Prostate gland (tissue), 2 donors: Measurements from ENCODE around the gene KLHL3. TPM values are rescaled to one million over a fixed set of nuclear protein-coding genes. Genes with fewer than 3 reads are reported as not detected.

ENCODE experiments used
- DNase-seq: peaks from one replicate; pipeline ENCODE4 v3.0.0-alpha.2; 2019; ENCODE audit warnings: low spot score
- H3K27ac ChIP-seq, 2 donors: fragments of 200-600 bp; sonication (generic); 2 replicates each; pipeline ENCODE4 v1.5.1; 2017 to 2019
- H3K27me3 ChIP-seq: fragments of 200-600 bp; sonication (generic); replicated peaks from 2 replicates; pipeline ENCODE4 v1.5.1; 2019; ENCODE audit not compliant: insufficient read depth
- H3K36me3 ChIP-seq, 2 donors: fragments of 200-600 bp; sonication (generic); 1 replicate in 1 of 2; 2 replicates in 1 of 2; pipeline versions ENCODE4 v1.5.1 to v1.8.1; 2017 to 2019
- H3K4me1 ChIP-seq: fragments of 200-600 bp; sonication (generic); replicated peaks from 2 replicates; pipeline ENCODE4 v1.5.1; 2019
- H3K4me3 ChIP-seq, 2 donors: fragments of 200-600 bp; sonication (generic); 2 replicates each; pipeline ENCODE4 v1.5.1; 2017 to 2019
- H3K9me3 ChIP-seq: fragments of 200-600 bp; sonication (generic); 2 replicates; pipeline ENCODE4 v1.5.1; 2017
- POLR2A ChIP-seq: fragments of 450-650 bp; IDR thresholded peaks from one replicate; pipeline ENCODE4 v1.6.1; 2016; ENCODE audit warnings: antibody characterized with exemption, mild to moderate bottlenecking
- POLR2AphosphoS5 ChIP-seq: sonication (generic); formaldehyde crosslinking; IDR thresholded peaks from one replicate; pipeline ENCODE4 v1.6.1; 2017; ENCODE audit warnings: antibody characterized with exemption
- WGBS: methylation state at CpG from one replicate; pipeline ENCODE4 v1.1.5; 2018; 5-methylcytosine and 5-hydroxymethylcytosine counted together
- intact Hi-C: fragments of 100-400 bp; cut with DNase I; formaldehyde crosslinking; loops from one replicate; pipeline ENCODE4 v1.14.2; 2022
- total RNA-seq, 2 donors: library from RNA; depleted of rRNA; stranded (reverse); fragments of >200 nt; gene quantifications; one replicate each; pipeline ENCODE4 v1.1.0, GENCODE V29; 2016
- TF ChIP-seq, protein P1 (sequence below), 4 experiments: fragments of 200-600 bp in 2 of 4; fragments of 450-650 bp in 2 of 4; sonication (generic) in 2 of 4; IDR thresholded peaks; 1 replicate in 3 of 4; 2 replicates in 1 of 4; pipeline ENCODE4 v1.5.1; 2016 to 2019; ENCODE audit warnings: antibody characterized with exemption in 4 of 4, mild to moderate bottlenecking in 2 of 4, moderate library complexity in 2 of 4

KLHL3 gene
- total RNA-seq, 2 donors from 2014 or later = 1.8 to 14.0 TPM

DNA sequence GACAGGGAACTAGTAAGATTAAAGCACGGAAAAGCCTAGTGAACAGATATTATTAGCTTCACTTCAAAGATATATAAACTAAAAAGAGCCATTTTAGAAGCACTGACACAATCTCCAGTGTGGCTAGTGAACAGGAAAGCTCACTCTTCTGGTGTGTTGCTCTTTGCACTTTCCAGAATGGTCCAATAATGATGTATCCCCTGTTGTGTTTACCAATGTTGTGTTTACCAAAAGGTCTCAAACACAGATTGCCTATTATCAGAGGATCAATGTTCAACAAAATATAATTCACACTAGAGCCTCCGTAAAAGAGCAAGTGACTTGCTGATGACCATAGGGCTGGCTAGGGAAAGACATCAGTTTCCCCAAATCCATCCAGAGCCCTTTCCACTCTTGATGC lies 11.6 kb downstream of the KLHL3 start:
- H3K27me3 ChIP-seq = no peaks in the 10 kb centered on the region
- H3K4me1 ChIP-seq = no peaks in the 10 kb centered on the region
- DNase-seq = no peak
- 94% methylated on average over 2 of the region's 2 CpGs for WGBS
- H3K27ac ChIP-seq = no peak overlapping the region
- H3K9me3 ChIP-seq = no peaks in the 10 kb centered on the region
- no peaks in the 10 kb centered on the region for H3K36me3 ChIP-seq
- intact Hi-C loops = no loop called here
- no peak overlapping the region for H3K4me3 ChIP-seq
- TF ChIP-seq POLR2A (no peak), POLR2AphosphoS5 (no peak)
- TF ChIP-seq, protein P1, sequence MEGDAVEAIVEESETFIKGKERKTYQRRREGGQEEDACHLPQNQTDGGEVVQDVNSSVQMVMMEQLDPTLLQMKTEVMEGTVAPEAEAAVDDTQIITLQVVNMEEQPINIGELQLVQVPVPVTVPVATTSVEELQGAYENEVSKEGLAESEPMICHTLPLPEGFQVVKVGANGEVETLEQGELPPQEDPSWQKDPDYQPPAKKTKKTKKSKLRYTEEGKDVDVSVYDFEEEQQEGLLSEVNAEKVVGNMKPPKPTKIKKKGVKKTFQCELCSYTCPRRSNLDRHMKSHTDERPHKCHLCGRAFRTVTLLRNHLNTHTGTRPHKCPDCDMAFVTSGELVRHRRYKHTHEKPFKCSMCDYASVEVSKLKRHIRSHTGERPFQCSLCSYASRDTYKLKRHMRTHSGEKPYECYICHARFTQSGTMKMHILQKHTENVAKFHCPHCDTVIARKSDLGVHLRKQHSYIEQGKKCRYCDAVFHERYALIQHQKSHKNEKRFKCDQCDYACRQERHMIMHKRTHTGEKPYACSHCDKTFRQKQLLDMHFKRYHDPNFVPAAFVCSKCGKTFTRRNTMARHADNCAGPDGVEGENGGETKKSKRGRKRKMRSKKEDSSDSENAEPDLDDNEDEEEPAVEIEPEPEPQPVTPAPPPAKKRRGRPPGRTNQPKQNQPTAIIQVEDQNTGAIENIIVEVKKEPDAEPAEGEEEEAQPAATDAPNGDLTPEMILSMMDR (IDR thresholded peaks at IDR 0.05) = no peak

DNA sequence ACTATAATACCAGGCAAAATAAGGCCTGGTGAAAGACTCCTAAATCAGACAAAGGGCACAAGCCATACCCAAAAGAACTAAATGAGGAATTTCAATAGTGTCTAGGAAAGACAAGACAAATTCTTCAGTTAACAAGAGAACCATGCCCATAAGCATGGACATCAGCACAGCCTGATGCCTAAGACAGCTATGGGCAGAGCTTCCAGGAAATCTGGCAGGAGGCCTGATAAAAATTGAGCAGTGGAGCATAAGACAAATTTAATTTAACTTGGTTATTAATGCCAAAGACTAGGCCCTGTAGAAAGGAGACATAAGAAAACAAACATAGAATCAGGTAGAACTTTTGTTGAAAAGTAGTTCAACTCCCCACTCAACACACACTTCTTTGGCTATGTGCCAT lies 17.3 kb downstream of the KLHL3 start:
- no peaks in the 10 kb centered on the region for H3K9me3 ChIP-seq
- no peaks in the 10 kb centered on the region for H3K27me3 ChIP-seq
- no peak overlapping the region for H3K4me3 ChIP-seq
- H3K4me1 ChIP-seq = no peaks in the 10 kb centered on the region
- no peaks in the 10 kb centered on the region for H3K36me3 ChIP-seq
- intact Hi-C loops = no loop called here
- DNase-seq = no peak
- TF ChIP-seq, protein P1 (IDR thresholded peaks at IDR 0.05) = no peak
- no peak for TF ChIP-seq POLR2AphosphoS5
- TF ChIP-seq POLR2A = no peak
- H3K27ac ChIP-seq = no peak overlapping the region

DNA sequence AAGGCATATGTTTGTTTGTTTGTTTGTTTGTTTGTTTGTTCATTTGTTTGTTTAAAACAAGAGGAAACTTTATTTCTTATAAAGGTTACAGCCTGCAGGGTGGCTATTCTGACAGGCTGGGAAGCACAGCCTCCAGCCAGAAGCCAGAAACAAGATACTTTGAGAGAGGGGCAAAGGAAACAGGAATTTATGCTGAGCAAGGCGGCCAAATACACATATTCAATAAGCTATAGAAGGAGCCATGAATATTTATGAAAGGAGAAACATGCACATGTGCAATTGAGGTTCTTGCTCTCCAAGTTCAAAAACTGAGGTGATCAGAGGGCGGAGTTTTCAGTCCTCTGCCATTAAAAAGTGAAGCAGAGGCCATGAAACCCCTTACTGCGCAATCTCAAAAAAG lies 19.6 kb downstream of the KLHL3 start:
- TF ChIP-seq, protein P1 (IDR thresholded peaks at IDR 0.05) = no peak
- TF ChIP-seq POLR2AphosphoS5 (no peak), POLR2A (no peak)

DNA sequence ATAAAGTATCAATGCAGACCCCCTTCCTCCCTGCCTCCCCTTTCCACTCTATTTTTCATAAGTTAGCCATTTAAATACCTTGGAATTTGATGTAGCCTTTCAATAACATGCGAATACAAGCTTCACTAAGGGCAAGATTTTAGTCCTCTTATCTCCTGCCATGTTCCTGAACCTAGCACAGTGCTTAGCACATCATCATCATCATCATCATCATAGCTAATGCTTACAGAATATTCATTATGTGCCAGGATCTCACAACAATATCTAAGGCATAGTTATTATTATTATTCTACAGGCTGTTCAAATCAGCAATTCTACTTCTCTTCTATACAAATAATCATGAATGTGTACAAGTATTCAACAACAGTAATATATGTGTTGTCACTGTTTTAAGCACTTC lies 20.4 kb downstream of the KLHL3 start:
- intact Hi-C loops = no loop called here
- no peak for DNase-seq
- no peaks in the 10 kb centered on the region for H3K27me3 ChIP-seq
- TF ChIP-seq POLR2A = no peak
- no peak for TF ChIP-seq POLR2AphosphoS5
- TF ChIP-seq, protein P1 (IDR thresholded peaks at IDR 0.05) = no peak
- no peak overlapping the region for H3K27ac ChIP-seq
- no peaks in the 10 kb centered on the region for H3K4me1 ChIP-seq
- no peaks in the 10 kb centered on the region for H3K36me3 ChIP-seq
- H3K9me3 ChIP-seq = no peaks in the 10 kb centered on the region
- WGBS = 96% methylated on average over 1 of the region's 1 CpG
- no peak overlapping the region for H3K4me3 ChIP-seq

More for the DNA sequence above, 19.6 kb downstream of the KLHL3 start:
- Histone ChIP-seq H3K27ac (no peak overlapping the region), H3K4me3 (no peak overlapping the region), H3K27me3 (no peaks in the 10 kb centered on the region), H3K36me3 (no peaks in the 10 kb centered on the region), H3K4me1 (no peaks in the 10 kb centered on the region), H3K9me3 (no peaks in the 10 kb centered on the region)
- no peak for DNase-seq
- WGBS = 95% methylated on average over 3 of the region's 3 CpGs
- intact Hi-C loops = no loop called here

DNA sequence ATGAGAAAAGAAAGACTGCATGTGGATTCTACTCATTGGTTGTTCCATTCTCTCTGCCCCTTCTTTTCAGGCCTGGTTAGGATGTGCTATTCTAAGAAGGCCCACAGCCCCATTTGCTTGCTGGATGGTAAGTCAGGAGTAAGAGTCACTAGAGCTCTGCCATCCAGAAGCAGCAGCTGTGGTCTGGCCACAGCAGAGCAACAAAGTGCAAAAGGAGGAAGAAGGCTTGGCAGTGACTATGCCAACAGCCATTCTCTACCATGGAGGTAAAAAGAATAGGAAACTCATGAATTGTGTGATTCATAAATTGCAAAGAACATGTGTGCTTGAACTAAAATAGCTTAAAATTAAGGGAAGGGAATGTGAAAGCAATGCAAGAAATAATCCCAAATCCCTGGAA lies 20.9 kb downstream of the KLHL3 start:
- no peaks in the 10 kb centered on the region for H3K9me3 ChIP-seq
- intact Hi-C loops = no loop called here
- no peak overlapping the region for H3K27ac ChIP-seq
- no peaks in the 10 kb centered on the region for H3K27me3 ChIP-seq
- H3K4me1 ChIP-seq = no peaks in the 10 kb centered on the region
- TF ChIP-seq, protein P1 (IDR thresholded peaks at IDR 0.05) = no peak
- TF ChIP-seq POLR2AphosphoS5 (no peak), POLR2A (no peak)
- no peak for DNase-seq
- no peak overlapping the region for H3K4me3 ChIP-seq
- H3K36me3 ChIP-seq = no peaks in the 10 kb centered on the region
